Measurements from ENCODE around the gene FOXC1.

FOXC1 gene

GRCh38 chr6:1605004-1605892, 4.5 kb upstream of the FOXC1 start:
- H3K36me3 ChIP-seq (ENCODE audit: control insufficient read depth in 1 of 2, insufficient read depth in 2 of 2, low read length in 2 of 2), result no peaks in the 10 kb centered on the region
- no peaks in the 10 kb centered on the region for H3K9me3 ChIP-seq (ENCODE audit: control insufficient read depth in 1 of 2, low read length in 2 of 2)
- H3K27me3 ChIP-seq (ENCODE audit: control insufficient read depth in 1 of 2, insufficient read depth in 2 of 2, low read length in 2 of 2), result peaks cover 86 to 88% of the 10 kb centered on the region in 2 donors
- H3K9ac ChIP-seq (ENCODE audit: low read depth in 1 of 2, low read length in 2 of 2), result no peak overlapping the region
- no peak overlapping the region for H3K27ac ChIP-seq (ENCODE audit: low read depth, low read length)
- peaks cover 30 to 53% of the 10 kb centered on the region in 2 donors for H3K4me1 ChIP-seq (ENCODE audit: control insufficient read depth in 1 of 2, insufficient read depth in 2 of 2, low read length in 2 of 2)
- peak overlapping the region; percentile 55 to 58 for H3K4me3 ChIP-seq (ENCODE audit: low read depth in 1 of 2, low read length in 2 of 2)

GRCh38 chr6:1605893-1606779, 3.6 kb upstream of the FOXC1 start:
- peaks cover 24 to 52% of the 10 kb centered on the region in 2 donors for H3K4me1 ChIP-seq (ENCODE audit: control insufficient read depth in 1 of 2, insufficient read depth in 2 of 2, low read length in 2 of 2)

GRCh38 chr6:1606780-1607515, 2.8 kb upstream of the FOXC1 start:
- Histone ChIP-seq H3K9me3 (ENCODE audit: control insufficient read depth in 1 of 2, low read length in 2 of 2) (no peaks in the 10 kb centered on the region), H3K9ac (ENCODE audit: low read depth in 1 of 2, low read length in 2 of 2) (no peak overlapping the region), H3K36me3 (ENCODE audit: control insufficient read depth in 1 of 2, insufficient read depth in 2 of 2, low read length in 2 of 2) (no peaks in the 10 kb centered on the region), H3K4me3 (ENCODE audit: low read depth in 1 of 2, low read length in 2 of 2) (peak overlapping the region in 1 of 2 donors; percentile 17), H3K27me3 (ENCODE audit: control insufficient read depth in 1 of 2, insufficient read depth in 2 of 2, low read length in 2 of 2) (peaks cover 75 to 78% of the 10 kb centered on the region in 2 donors), H3K27ac (ENCODE audit: low read depth, low read length) (no peak overlapping the region), H3K4me1 (ENCODE audit: control insufficient read depth in 1 of 2, insufficient read depth in 2 of 2, low read length in 2 of 2) (peaks cover 22 to 52% of the 10 kb centered on the region in 2 donors)

More at GRCh38 chr6:1605893-1606779, 3.6 kb upstream of the FOXC1 start:
- H3K36me3 ChIP-seq (ENCODE audit: control insufficient read depth in 1 of 2, insufficient read depth in 2 of 2, low read length in 2 of 2), result no peaks in the 10 kb centered on the region
- H3K9ac ChIP-seq (ENCODE audit: low read depth in 1 of 2, low read length in 2 of 2), result no peak overlapping the region
- H3K27me3 ChIP-seq (ENCODE audit: control insufficient read depth in 1 of 2, insufficient read depth in 2 of 2, low read length in 2 of 2), result peaks cover 79 to 83% of the 10 kb centered on the region in 2 donors
- H3K9me3 ChIP-seq (ENCODE audit: control insufficient read depth in 1 of 2, low read length in 2 of 2), result no peaks in the 10 kb centered on the region
- H3K27ac ChIP-seq (ENCODE audit: low read depth, low read length), result no peak overlapping the region
- no peak overlapping the region for H3K4me3 ChIP-seq (ENCODE audit: low read depth in 1 of 2, low read length in 2 of 2)

GRCh38 chr6:1607516-1608221, 2.0 kb upstream of the FOXC1 start:
- H3K27ac ChIP-seq (ENCODE audit: low read depth, low read length), result no peak overlapping the region
- H3K36me3 ChIP-seq (ENCODE audit: control insufficient read depth in 1 of 2, insufficient read depth in 2 of 2, low read length in 2 of 2), result no peaks in the 10 kb centered on the region
- no peak overlapping the region for H3K9ac ChIP-seq (ENCODE audit: low read depth in 1 of 2, low read length in 2 of 2)
- peaks cover 26 to 55% of the 10 kb centered on the region in 2 donors for H3K4me1 ChIP-seq (ENCODE audit: control insufficient read depth in 1 of 2, insufficient read depth in 2 of 2, low read length in 2 of 2)
- peaks cover 75 to 78% of the 10 kb centered on the region in 2 donors for H3K27me3 ChIP-seq (ENCODE audit: control insufficient read depth in 1 of 2, insufficient read depth in 2 of 2, low read length in 2 of 2)
- H3K4me3 ChIP-seq (ENCODE audit: low read depth in 1 of 2, low read length in 2 of 2), result peak overlapping the region in 1 of 2 donors; percentile 17
- H3K9me3 ChIP-seq (ENCODE audit: control insufficient read depth in 1 of 2, low read length in 2 of 2), result no peaks in the 10 kb centered on the region

- Histone ChIP-seq H3K36me3 (ENCODE audit: control insufficient read depth in 1 of 2, insufficient read depth in 2 of 2, low read length in 2 of 2) (no peaks in the 10 kb centered on the region), H3K9me3 (ENCODE audit: control insufficient read depth in 1 of 2, low read length in 2 of 2) (no peaks in the 10 kb centered on the region), H3K27me3 (ENCODE audit: control insufficient read depth in 1 of 2, insufficient read depth in 2 of 2, low read length in 2 of 2) (peaks cover 75 to 78% of the 10 kb centered on the region in 2 donors), H3K9ac (ENCODE audit: low read depth in 1 of 2, low read length in 2 of 2) (no peak overlapping the region), H3K4me1 (ENCODE audit: control insufficient read depth in 1 of 2, insufficient read depth in 2 of 2, low read length in 2 of 2) (peaks cover 26 to 55% of the 10 kb centered on the region in 2 donors), H3K4me3 (ENCODE audit: low read depth in 1 of 2, low read length in 2 of 2) (no peak overlapping the region), H3K27ac (ENCODE audit: low read depth, low read length) (no peak overlapping the region)
Observed at GRCh38 chr6:1608222-1609040, 1.3 kb upstream of the FOXC1 start.

- Histone ChIP-seq H3K4me3 (ENCODE audit: low read depth in 1 of 2, low read length in 2 of 2) (peak overlapping the region; percentile 22 to 48), H3K4me1 (ENCODE audit: control insufficient read depth in 1 of 2, insufficient read depth in 2 of 2, low read length in 2 of 2) (peaks cover 30 to 53% of the 10 kb centered on the region in 2 donors), H3K9ac (ENCODE audit: low read depth in 1 of 2, low read length in 2 of 2) (no peak overlapping the region), H3K9me3 (ENCODE audit: control insufficient read depth in 1 of 2, low read length in 2 of 2) (no peaks in the 10 kb centered on the region), H3K36me3 (ENCODE audit: control insufficient read depth in 1 of 2, insufficient read depth in 2 of 2, low read length in 2 of 2) (no peaks in the 10 kb centered on the region), H3K27me3 (ENCODE audit: control insufficient read depth in 1 of 2, insufficient read depth in 2 of 2, low read length in 2 of 2) (peaks cover 74 to 78% of the 10 kb centered on the region in 2 donors), H3K27ac (ENCODE audit: low read depth, low read length) (peak overlapping the region; percentile 50)
Observed at GRCh38 chr6:1609041-1609647, 571 bp upstream of the FOXC1 start.

GRCh38 chr6:1610497-1611321, 994 bp downstream of the FOXC1 start:
- Histone ChIP-seq H3K9ac (ENCODE audit: low read depth in 1 of 2, low read length in 2 of 2) (no peak overlapping the region), H3K9me3 (ENCODE audit: control insufficient read depth in 1 of 2, low read length in 2 of 2) (no peaks in the 10 kb centered on the region), H3K27me3 (ENCODE audit: control insufficient read depth in 1 of 2, insufficient read depth in 2 of 2, low read length in 2 of 2) (peaks cover 73 to 74% of the 10 kb centered on the region in 2 donors), H3K36me3 (ENCODE audit: control insufficient read depth in 1 of 2, insufficient read depth in 2 of 2, low read length in 2 of 2) (no peaks in the 10 kb centered on the region), H3K27ac (ENCODE audit: low read depth, low read length) (no peak overlapping the region), H3K4me1 (ENCODE audit: control insufficient read depth in 1 of 2, insufficient read depth in 2 of 2, low read length in 2 of 2) (peaks cover 33 to 40% of the 10 kb centered on the region in 2 donors), H3K4me3 (ENCODE audit: low read depth in 1 of 2, low read length in 2 of 2) (peak overlapping the region; percentile 25 to 61)

- Histone ChIP-seq H3K9ac (ENCODE audit: low read depth in 1 of 2, low read length in 2 of 2) (no peak overlapping the region), H3K9me3 (ENCODE audit: control insufficient read depth in 1 of 2, low read length in 2 of 2) (no peaks in the 10 kb centered on the region), H3K27me3 (ENCODE audit: control insufficient read depth in 1 of 2, insufficient read depth in 2 of 2, low read length in 2 of 2) (peaks cover 69 to 70% of the 10 kb centered on the region in 2 donors), H3K4me1 (ENCODE audit: control insufficient read depth in 1 of 2, insufficient read depth in 2 of 2, low read length in 2 of 2) (peaks cover 33 to 36% of the 10 kb centered on the region in 2 donors), H3K27ac (ENCODE audit: low read depth, low read length) (no peak overlapping the region), H3K36me3 (ENCODE audit: control insufficient read depth in 1 of 2, insufficient read depth in 2 of 2, low read length in 2 of 2) (no peaks in the 10 kb centered on the region), H3K4me3 (ENCODE audit: low read depth in 1 of 2, low read length in 2 of 2) (no peak overlapping the region)
Observed at GRCh38 chr6:1611322-1611571, 1.5 kb downstream of the FOXC1 start.

Data from duodenal mucosa (tissue), 2 donors.